Hepatocyte (in vitro differentiated cells): Measurements from ENCODE around the gene RCN1. TPM values are rescaled to one million over a fixed set of nuclear protein-coding genes. Genes with fewer than 3 reads are reported as not detected.

Source experiments
- DNase-seq: peaks from one replicate; pipeline ENCODE4 v3.0.0-alpha.2; 2016; ENCODE audit warnings: low spot score
- H2AFZ ChIP-seq: fragments of 200-600 bp; sonication (generic); 2 replicates; pipeline ENCODE4 v1.6.0; 2016; ENCODE audit warnings: antibody characterized with exemption, mild to moderate bottlenecking
- H3K27ac ChIP-seq: fragments of 200-600 bp; sonication (generic); 2 replicates; pipeline ENCODE4 v1.5.1; 2016; ENCODE audit warnings: mild to moderate bottlenecking
- H3K27me3 ChIP-seq: fragments of 200-600 bp; sonication (generic); 2 replicates; pipeline ENCODE4 v1.6.1; 2016
- H3K36me3 ChIP-seq: fragments of 200-600 bp; sonication (generic); replicated peaks from 2 replicates; pipeline ENCODE4 v1.5.1; 2016; ENCODE audit warnings: low read depth; ENCODE audit not compliant: insufficient read depth
- H3K4me1 ChIP-seq: fragments of 200-600 bp; sonication (generic); 2 replicates; pipeline ENCODE4 v1.5.1; 2016; ENCODE audit warnings: mild to moderate bottlenecking, moderate library complexity; ENCODE audit not compliant: insufficient read depth
- H3K4me2 ChIP-seq: fragments of 200-600 bp; sonication (generic); 2 replicates; pipeline ENCODE4 v1.6.0; 2016
- H3K4me3 ChIP-seq: fragments of 200-600 bp; sonication (generic); 2 replicates; pipeline ENCODE4 v1.5.1; 2016; ENCODE audit warnings: mild to moderate bottlenecking
- H3K79me2 ChIP-seq: fragments of 200-600 bp; sonication (generic); 2 replicates; pipeline ENCODE4 v1.6.0; 2017; ENCODE audit warnings: mild to moderate bottlenecking
- H3K9me2 ChIP-seq: fragments of 200-600 bp; sonication (generic); replicated peaks from 2 replicates; pipeline ENCODE4 v1.6.0; 2017; ENCODE audit warnings: mild to moderate bottlenecking; ENCODE audit not compliant: insufficient read depth
- H3K9me3 ChIP-seq: fragments of 200-600 bp; sonication (generic); 2 replicates; pipeline ENCODE4 v1.5.1; 2016; ENCODE audit warnings: low read depth, mild to moderate bottlenecking
- H4K20me1 ChIP-seq: fragments of 200-600 bp; sonication (generic); 2 replicates; pipeline ENCODE4 v1.6.0; 2016; ENCODE audit warnings: mild to moderate bottlenecking; ENCODE audit not compliant: insufficient read depth, poor library complexity, severe bottlenecking
- EZH2 ChIP-seq: fragments of 200-600 bp; sonication (generic); IDR thresholded peaks from 2 replicates; pipeline ENCODE4 v1.6.1; 2016; ENCODE audit warnings: antibody characterized with exemption, mild to moderate bottlenecking, borderline replicate concordance
- EZH2phosphoT487 ChIP-seq: fragments of 200-600 bp; sonication (generic); IDR thresholded peaks from one replicate; pipeline ENCODE4 v1.6.1; 2018; ENCODE audit warnings: antibody characterized with exemption, mild to moderate bottlenecking, low read depth, moderate library complexity; ENCODE audit not compliant: unreplicated experiment, severe bottlenecking
- WGBS: methylation state at CpG from one replicate; pipeline ENCODE4 v1.1.6; 2016; ENCODE audit warnings: low lambda C conversion rate; ENCODE audit errors: missing lambda C conversion rate; 5-methylcytosine and 5-hydroxymethylcytosine counted together
- polyA plus RNA-seq: library from polyadenylated mRNA; unstranded; fragments of >200 nt; fragmentation: Nextera tagmentation; extraction: Ambion mirVana; gene quantifications from 2 replicates; pipeline ENCODE4 v1.2.1, GENCODE V29; 2016
- total RNA-seq: library from RNA; depleted of rRNA; stranded (reverse); fragments of >200 nt; gene quantifications from 2 replicates; pipeline ENCODE4 v1.2.3, GENCODE V29; 2014
- TF ChIP-seq, protein P1 (sequence below): fragments of 200-600 bp; sonication (generic); IDR thresholded peaks from 2 replicates; pipeline ENCODE4 v1.5.1; 2016; ENCODE audit warnings: antibody characterized with exemption, mild to moderate bottlenecking; ENCODE audit not compliant: poor library complexity

RCN1 gene
- total and polyA plus RNA-seq, 2 experiments from 2014 or later: 258 to 412 TPM

DNA sequence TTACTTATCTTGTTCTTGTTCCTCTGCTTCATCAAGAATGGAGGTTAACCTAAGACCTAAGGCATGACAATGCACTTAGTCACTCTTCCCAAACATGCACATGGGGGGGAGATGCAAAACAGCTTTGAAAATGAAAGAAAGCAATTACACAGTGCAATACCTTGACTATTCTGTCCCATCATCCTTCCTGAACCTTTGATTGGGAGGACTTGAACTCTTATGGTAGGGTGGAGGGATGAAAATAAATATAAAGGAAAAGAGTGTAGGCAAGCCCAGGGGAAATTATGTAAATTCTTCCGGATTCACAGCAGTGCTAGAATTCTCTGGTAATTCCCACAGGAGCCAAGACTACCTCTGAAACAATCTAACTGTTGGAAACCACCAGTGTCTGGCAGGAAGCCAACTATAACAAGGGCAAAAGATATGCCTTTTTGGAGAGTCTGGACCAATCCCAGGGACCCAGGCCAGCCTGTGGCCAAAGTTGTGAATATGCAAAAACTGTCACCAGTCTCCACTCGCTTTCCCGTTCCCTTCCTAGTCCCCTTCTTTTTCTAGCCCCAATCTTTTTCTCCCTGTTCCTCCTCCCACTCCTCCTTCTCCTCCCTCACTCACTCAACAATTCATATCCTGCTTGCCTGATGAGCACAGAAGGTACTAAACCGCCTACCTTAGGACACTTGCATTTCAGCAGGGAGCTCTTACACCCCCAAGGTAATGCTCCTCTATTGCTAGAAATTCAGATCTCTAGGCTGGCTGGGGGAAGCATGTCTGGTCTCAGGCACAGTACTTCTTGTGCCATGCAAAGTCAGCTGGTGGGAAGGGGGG lies 2.5 kb upstream of the RCN1 start:
- Histone ChIP-seq H2AFZ (no peak overlapping the region), H3K36me3 (no peaks in the 10 kb centered on the region), H3K4me3 (no peak overlapping the region), H3K4me2 (no peak overlapping the region), H4K20me1 (peaks cover 11% of the 10 kb centered on the region), H3K9me3 (no peaks in the 10 kb centered on the region), H3K27me3 (no peaks in the 10 kb centered on the region), H3K9me2 (no peaks in the 10 kb centered on the region), H3K79me2 (peaks cover 16% of the 10 kb centered on the region), H3K4me1 (peaks cover 15% of the 10 kb centered on the region), H3K27ac (no peak overlapping the region)
- 67% methylated on average over 4 of the region's 4 CpGs for WGBS
- TF ChIP-seq EZH2phosphoT487 (no peak), EZH2 (no peak)
- TF ChIP-seq, protein P1, sequence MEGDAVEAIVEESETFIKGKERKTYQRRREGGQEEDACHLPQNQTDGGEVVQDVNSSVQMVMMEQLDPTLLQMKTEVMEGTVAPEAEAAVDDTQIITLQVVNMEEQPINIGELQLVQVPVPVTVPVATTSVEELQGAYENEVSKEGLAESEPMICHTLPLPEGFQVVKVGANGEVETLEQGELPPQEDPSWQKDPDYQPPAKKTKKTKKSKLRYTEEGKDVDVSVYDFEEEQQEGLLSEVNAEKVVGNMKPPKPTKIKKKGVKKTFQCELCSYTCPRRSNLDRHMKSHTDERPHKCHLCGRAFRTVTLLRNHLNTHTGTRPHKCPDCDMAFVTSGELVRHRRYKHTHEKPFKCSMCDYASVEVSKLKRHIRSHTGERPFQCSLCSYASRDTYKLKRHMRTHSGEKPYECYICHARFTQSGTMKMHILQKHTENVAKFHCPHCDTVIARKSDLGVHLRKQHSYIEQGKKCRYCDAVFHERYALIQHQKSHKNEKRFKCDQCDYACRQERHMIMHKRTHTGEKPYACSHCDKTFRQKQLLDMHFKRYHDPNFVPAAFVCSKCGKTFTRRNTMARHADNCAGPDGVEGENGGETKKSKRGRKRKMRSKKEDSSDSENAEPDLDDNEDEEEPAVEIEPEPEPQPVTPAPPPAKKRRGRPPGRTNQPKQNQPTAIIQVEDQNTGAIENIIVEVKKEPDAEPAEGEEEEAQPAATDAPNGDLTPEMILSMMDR: no peak
- peak; percentile 37 for DNase-seq

GRCh38 chr11:32092581-32093170 lies 1.8 kb downstream of the RCN1 start:
- H3K4me1 ChIP-seq: peaks cover 15% of the 10 kb centered on the region
- H3K9me3 ChIP-seq: no peaks in the 10 kb centered on the region
- H3K36me3 ChIP-seq: no peaks in the 10 kb centered on the region
- H3K27ac ChIP-seq: no peak overlapping the region
- H3K27me3 ChIP-seq: no peaks in the 10 kb centered on the region
- H3K4me2 ChIP-seq: peak overlapping the region; percentile 90
- DNase-seq: no peak
- H3K9me2 ChIP-seq: no peaks in the 10 kb centered on the region
- 77% methylated on average over 4 of the region's 4 CpGs for WGBS
- H3K79me2 ChIP-seq: peaks cover 59% of the 10 kb centered on the region
- H3K4me3 ChIP-seq: peak overlapping the region; percentile 51
- no peak for TF ChIP-seq EZH2
- TF ChIP-seq, protein P1: no peak
- TF ChIP-seq EZH2phosphoT487: no peak
- H4K20me1 ChIP-seq: peaks cover 51% of the 10 kb centered on the region
- H2AFZ ChIP-seq: no peak overlapping the region

- no peak overlapping the region for H3K27ac ChIP-seq
- no peak for DNase-seq
- peaks cover 15% of the 10 kb centered on the region for H3K4me1 ChIP-seq
- H3K4me2 ChIP-seq: no peak overlapping the region
- H4K20me1 ChIP-seq: peaks cover 63% of the 10 kb centered on the region
- H3K27me3 ChIP-seq: no peaks in the 10 kb centered on the region
- no peaks in the 10 kb centered on the region for H3K36me3 ChIP-seq
- TF ChIP-seq, protein P1: no peak
- no peak for TF ChIP-seq EZH2
- TF ChIP-seq EZH2phosphoT487: no peak
- 91% methylated on average over 1 of the region's 1 CpG for WGBS
- no peaks in the 10 kb centered on the region for H3K9me3 ChIP-seq
- peaks cover 72% of the 10 kb centered on the region for H3K79me2 ChIP-seq
- H2AFZ ChIP-seq: no peak overlapping the region
- no peaks in the 10 kb centered on the region for H3K9me2 ChIP-seq
- no peak overlapping the region for H3K4me3 ChIP-seq
Measured at GRCh38 chr11:32094923-32095322, 4.0 kb downstream of the RCN1 start.
